Left colon (tissue), 2 donors: Measurements from ENCODE around the gene WNK2. TPM values are rescaled to one million over a fixed set of nuclear protein-coding genes. Genes with fewer than 3 reads are reported as not detected.

ENCODE experiments used
- ATAC-seq: fragments of 200-7000 bp; cut with Tn5 transposase; one replicate; pipeline ENCODE4 v1.9.1; 2020; ENCODE audit warnings: mild to moderate bottlenecking, moderate library complexity
- DNase-seq, 2 donors: peaks; one replicate each; pipeline ENCODE4 v3.0.0-alpha.2; 2020
- intact Hi-C, 2 donors: fragments of 100-400 bp; cut with DNase I in 1 of 2; cut with micrococcal nuclease in 1 of 2; formaldehyde crosslinking; loops; one replicate each; pipeline versions ENCODE4 v1.11.2 to v1.14.0; 2022; cut with DNase I, micrococcal nuclease
- total RNA-seq, 2 donors: library from RNA; stranded (reverse); fragmentation: NEBNext Ultra II Directional; extraction: Animal tissue kit (Norgen Biotek cat#: 25700); gene quantifications; one replicate each; pipeline ENCODE4 v1.2.1, GENCODE V29; 2021
- donor health status: DM: no; HTN: no; CAD: no.
- donor health status: DM: yes; HTN: yes; CAD: no.

WNK2 gene
- total RNA-seq, 2 donors from 2014 or later = 161 to 279 TPM

- DNase-seq = no peak
- intact Hi-C loops = loop anchor here in 1 of 2 donors (10.0 kb wide), 1 partner anchor 139 kb away; no protein-coding TSS in a partner anchor
- ATAC-seq = no peak
Observed at GRCh38 chr9:93303806-93304573, 120.1 kb downstream of the WNK2 start.

GRCh38 chr9:93304574-93305496 lies 120.9 kb downstream of the WNK2 start:
- ATAC-seq (peak; percentile 29), DNase-seq (peak; percentile 26 to 61)
- intact Hi-C loops = loop anchor here in 1 of 2 donors (10.0 kb wide), 1 partner anchor 140 kb away; no protein-coding TSS in a partner anchor

- ATAC-seq (no peak), DNase-seq (peak; percentile 3 to 26)
- intact Hi-C loops = loop anchor here in 1 of 2 donors (10.0 kb wide), 1 partner anchor 141 kb away; no protein-coding TSS in a partner anchor
Observed at GRCh38 chr9:93305497-93306020, 121.6 kb downstream of the WNK2 start.

DNA sequence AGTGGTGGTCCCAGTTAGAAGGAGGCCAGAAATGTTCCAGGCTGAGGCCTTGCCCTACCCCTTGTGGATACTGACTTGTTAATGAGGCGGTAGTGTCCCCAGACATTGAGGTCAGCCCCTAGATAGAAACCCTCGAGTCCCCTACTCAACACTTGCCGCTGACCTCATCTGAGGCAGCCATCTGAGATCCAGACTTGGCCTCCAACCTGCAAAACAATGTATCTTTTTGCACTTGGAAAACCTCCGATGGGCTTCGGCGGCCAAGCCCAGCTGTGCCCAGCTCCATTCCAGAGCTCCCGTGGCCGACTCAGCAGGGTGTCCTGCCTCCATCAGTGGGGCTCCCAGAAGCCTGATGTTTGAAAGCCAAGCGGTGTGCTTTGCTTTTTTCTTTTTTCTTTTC lies 122.1 kb downstream of the WNK2 start:
- DNase-seq (no peak), ATAC-seq (no peak)
- intact Hi-C loops = loop anchor here in 1 of 2 donors (10.0 kb wide), 1 partner anchor 141 kb away; no protein-coding TSS in a partner anchor

DNA sequence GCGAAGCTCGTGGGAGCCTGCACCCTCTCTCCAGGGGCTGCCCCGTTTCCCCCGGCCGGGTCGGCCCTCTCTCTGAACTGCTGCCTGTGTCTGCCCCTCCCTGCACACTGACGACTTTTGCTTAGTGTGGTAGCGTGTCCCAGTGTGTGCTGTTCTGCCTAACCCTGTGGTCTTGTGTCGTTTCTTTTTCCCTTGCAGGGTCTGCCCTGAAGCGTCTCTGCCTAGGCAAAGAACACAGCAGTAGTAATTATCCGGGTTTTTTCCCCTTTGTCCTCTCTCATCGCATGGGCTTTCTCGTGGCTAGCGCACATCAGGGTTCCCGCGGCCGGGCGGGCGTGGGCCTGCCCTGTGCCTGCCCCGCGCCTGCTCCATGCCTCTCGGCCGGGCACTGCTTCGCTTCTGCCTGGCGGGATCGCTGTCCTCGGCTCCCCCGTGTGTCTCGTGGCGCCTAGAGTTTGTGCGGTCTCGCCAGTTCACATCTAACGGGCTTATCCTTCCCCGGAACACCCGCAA lies 122.7 kb downstream of the WNK2 start:
- no peak for DNase-seq
- intact Hi-C loops = loop anchor here in 1 of 2 donors (10.0 kb wide), 1 partner anchor 142 kb away; no protein-coding TSS in a partner anchor
- no peak for ATAC-seq

- intact Hi-C loops = loop anchor here in 1 of 2 donors (10.0 kb wide), 1 partner anchor 143 kb away; no protein-coding TSS in a partner anchor
- peak in 1 of 2 donors; percentile 22 for DNase-seq
- no peak for ATAC-seq
Observed at GRCh38 chr9:93307468-93308157, 123.7 kb downstream of the WNK2 start.

DNA sequence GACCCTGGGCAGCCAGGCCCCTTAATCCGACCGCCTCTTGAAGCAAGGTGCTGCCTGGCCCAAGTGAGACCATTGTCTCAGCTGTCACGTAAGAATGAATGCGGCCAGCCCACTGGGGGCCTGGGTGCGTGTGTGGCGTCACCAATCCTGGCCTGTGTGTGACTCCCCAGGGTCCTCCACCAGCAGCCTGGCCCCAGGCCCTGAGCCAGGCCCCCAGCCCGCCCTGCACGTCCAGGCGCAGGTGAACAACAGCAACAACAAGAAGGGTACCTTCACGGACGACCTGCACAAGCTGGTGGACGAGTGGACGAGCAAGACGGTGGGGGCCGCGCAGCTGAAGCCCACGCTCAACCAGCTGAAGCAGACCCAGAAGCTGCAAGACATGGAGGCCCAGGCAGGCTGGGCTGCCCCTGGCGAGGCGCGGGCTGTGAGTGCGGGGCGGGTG lies 124.2 kb downstream of the WNK2 start:
- peak; percentile 2 to 17 for DNase-seq
- no peak for ATAC-seq
- intact Hi-C loops = loop anchor here in 1 of 2 donors (10.0 kb wide), 1 partner anchor 143 kb away; no protein-coding TSS in a partner anchor

DNA sequence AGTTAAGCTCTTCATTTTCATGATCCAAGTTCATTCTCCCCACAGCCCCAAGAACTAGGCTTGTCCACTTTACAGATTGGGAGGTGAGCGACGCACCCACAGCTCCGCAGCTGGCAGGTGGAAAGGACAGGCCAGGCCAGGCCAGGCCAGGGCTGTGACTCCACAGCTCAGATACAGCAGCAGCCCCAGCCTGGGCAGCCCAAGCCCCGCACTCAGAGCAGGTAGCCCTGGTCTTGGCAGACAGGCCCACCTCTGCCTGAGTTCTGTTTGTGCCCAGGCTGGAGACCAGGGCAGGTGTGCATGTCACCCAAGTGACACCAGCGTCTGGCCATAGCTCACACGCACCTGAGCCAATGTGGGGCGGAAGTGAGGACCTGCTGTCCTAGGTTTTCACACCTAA lies 124.7 kb downstream of the WNK2 start:
- ATAC-seq = no peak
- intact Hi-C loops = loop anchor here in 1 of 2 donors (10.0 kb wide), 1 partner anchor 144 kb away; no protein-coding TSS in a partner anchor
- peak in 1 of 2 donors; percentile 4 for DNase-seq

DNA sequence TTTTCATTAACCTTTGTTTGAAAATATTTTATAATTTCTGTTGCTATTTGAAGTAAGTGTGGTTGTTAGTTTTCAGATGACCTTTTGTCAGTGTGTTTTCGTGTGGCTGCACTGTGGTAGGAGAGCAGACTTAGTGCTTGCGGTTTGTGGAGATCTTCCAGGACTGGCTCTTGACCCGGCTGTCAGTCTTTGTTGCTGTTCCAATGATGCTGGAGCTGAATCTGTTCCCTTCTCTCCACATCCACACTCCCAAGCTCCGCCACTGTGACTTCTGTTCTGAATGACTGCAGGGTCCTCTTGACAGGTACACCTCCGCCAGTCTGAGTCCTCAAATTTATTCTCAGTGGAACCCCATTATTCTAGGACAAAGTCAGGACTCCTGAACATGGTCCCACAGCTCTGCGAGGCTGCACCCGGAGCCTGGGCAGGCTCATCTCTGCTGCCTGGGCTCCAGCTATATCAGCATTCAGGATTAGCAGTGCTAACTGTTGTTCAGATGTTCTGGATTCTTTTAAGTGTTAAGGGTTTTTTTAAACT lies 126.0 kb downstream of the WNK2 start:
- DNase-seq = peak in 1 of 2 donors; percentile 17
- intact Hi-C loops = loop anchor here in 1 of 2 donors (10.0 kb wide), 1 partner anchor 145 kb away; no protein-coding TSS in a partner anchor
- ATAC-seq = no peak

DNA sequence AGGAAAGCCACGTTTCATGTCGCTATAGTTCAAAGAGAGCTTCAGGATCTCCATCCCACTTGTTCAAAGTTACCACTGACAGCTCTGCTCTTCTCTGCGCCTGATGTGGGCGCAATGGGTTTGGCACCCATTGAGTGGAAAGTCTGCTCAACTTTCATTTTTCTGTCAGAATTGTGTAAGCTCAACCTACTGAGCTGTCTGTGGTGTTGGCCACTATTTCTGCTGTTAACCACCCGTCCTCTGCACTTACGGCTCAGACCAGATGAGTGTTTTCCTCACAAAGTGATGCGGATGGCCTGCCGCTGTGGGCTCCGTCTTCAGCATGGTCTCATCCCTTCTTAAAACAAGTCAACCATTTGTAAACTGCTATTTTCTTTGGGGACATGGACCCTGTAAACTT lies 131.2 kb downstream of the WNK2 start:
- intact Hi-C loops = no loop called here
- ATAC-seq = no peak
- no peak for DNase-seq

DNA sequence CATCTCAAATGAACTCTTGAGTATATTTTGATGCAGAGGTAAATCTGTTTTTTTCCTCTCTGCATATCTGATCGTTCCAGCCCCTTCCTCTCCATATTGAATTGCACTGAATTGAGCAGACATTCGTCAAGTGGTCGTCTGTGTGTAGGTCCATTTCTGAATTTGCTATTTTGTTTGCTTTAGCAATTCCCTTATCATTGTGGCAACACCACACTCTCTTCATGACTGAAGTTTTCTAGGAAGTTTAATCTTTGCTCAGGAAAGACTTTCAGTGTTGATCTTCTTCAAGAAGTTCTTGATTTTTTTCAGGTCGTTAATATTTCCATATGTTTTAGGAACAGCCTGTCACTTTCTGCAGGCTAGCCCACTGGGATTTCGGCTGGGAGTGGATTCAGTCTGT lies 132.0 kb downstream of the WNK2 start:
- DNase-seq (no peak), ATAC-seq (no peak)
- intact Hi-C loops = no loop called here

GRCh38 chr9:93316726-93317494 lies 133.0 kb downstream of the WNK2 start:
- ATAC-seq (no peak), DNase-seq (peak; percentile 2 to 23)
- intact Hi-C loops = no loop called here

DNA sequence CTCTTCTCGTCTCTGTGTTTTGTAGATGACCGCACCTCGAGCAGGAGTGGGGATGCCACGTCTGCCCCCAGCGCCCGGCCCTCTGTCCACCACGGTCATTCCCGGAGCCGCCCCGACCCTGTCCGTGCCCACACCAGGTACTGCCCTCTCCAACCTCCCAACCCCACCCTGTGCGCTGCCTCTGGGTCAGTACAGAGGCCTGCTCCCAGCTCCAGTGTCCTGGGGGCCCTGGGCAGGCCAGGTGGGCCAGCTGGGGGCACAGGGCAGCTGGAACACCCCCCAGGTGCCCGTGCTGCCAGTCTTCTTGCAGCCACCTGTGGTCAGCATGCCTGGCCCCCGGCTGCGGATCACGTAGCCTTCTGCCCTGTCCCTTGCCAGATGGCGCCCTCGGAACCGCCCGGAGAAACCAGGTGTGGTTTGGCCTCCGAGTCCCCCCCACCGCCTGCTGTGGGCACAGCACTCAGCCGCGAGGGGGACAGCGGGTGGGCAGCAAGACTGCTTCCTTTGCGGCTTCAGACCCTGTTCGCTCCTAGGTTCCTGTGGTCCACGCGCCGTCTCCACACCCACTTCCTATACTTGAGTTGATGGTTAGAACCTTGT lies 133.7 kb downstream of the WNK2 start:
- ATAC-seq (no peak), DNase-seq (peak; percentile 4 to 22)
- intact Hi-C loops = no loop called here

- intact Hi-C loops = no loop called here
- ATAC-seq (no peak), DNase-seq (no peak)
Observed at GRCh38 chr9:93318480-93318879, 134.5 kb downstream of the WNK2 start.

DNA sequence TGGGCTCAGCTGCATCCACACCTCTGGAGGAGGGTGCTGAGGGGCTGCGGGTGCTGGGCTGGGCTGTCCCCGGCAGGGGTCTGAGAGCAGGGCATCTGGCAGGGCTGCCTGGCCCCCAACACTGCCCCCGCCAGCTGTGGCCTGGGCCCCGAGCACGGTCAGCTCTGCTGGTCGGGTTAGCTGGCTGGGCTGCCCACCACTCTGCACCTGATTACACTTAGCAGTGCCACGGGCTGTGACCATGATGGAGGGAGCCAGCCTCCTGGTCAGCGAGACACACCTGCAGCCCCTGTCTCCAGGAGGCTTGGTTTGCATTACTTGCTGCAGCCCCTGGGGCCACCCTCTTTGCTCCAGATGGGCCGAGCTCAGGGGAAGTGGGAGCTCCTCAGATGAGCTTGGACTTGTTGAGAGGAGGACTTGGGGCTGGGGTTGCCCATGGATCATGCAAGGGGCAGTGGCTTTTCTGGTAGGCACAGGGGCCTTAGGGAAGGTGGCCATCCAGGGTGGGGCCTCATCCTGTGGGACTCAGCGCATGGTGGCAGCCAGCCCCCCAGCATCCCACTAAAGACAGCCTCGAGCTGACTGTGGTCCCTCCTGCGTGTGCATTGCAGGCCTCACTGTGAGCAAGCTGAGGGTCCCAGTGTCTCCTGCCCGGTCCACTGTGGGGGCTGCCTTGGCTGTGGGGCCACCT lies 135.5 kb downstream of the WNK2 start:
- intact Hi-C loops = no loop called here
- ATAC-seq = no peak
- DNase-seq = peak in 1 of 2 donors; percentile 17

GRCh38 chr9:93319992-93320500 lies 136.1 kb downstream of the WNK2 start:
- intact Hi-C loops = no loop called here
- peak; percentile 5 for ATAC-seq
- peak in 1 of 2 donors; percentile 25 for DNase-seq
